KBM-7 (cell line): ENCODE results near the gene KIF4B.
"Not testable (repeated sequence)": the region's sequence is repeated elsewhere in the genome, so short reads cannot be mapped to it uniquely, and the experiment has no call there.

ENCODE experiments used
- DNase-seq: peaks from one replicate; pipeline ENCODE4 v3.0.0-alpha.2; 2015
- in situ Hi-C: fragments of 300-500 bp; cut with MboI; formaldehyde crosslinking; loops from 2 replicates; pipeline ENCODE4 v1.14.3; 2020; ENCODE audit warnings: low sequenced_read_pairs, low pct_unique_long_range_greater_than_20kb, mixed read lengths

KIF4B gene

DNA sequence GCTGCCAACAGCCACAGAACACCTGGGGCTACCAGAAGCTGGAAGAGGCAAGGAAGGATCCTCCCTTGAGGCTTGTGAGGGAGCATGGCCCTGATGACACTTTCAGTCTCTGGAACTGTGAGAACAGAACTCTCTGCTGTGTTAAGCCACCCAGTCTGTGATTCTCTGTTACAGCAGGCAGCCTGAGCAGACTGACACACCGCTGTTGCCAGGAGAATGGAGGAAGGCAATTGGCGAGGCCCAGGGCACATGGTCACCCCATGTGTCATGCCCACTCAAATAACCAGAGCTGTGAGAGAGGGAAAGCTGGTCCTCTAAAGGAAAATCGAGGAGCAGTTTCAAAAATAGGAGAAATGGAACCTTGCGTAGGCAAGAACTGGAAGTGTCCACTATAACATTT lies 12.0 kb upstream of the KIF4B start:
- no peak for DNase-seq
- in situ Hi-C loops: no loop called here

DNA sequence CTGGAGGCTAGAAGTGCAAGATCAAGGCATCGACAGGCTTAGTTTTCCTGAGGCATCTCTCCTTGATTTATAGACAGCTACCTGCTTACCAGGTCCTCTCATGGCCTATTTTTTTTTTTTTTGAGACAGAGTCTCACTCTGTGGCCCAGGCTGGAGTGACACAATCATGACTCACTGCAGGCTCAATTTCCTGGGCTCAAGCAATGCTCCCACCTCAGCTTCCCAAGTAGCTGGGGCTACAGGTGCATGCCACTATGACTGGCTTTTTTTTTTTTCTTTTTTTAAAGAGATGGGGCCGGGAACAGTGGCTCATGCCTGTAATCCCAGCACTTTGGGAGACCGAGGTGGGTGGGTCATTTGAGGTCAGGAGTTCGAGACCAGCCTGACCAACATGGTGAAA lies 10.8 kb upstream of the KIF4B start:
- DNase-seq: not testable (repeated sequence)

DNA sequence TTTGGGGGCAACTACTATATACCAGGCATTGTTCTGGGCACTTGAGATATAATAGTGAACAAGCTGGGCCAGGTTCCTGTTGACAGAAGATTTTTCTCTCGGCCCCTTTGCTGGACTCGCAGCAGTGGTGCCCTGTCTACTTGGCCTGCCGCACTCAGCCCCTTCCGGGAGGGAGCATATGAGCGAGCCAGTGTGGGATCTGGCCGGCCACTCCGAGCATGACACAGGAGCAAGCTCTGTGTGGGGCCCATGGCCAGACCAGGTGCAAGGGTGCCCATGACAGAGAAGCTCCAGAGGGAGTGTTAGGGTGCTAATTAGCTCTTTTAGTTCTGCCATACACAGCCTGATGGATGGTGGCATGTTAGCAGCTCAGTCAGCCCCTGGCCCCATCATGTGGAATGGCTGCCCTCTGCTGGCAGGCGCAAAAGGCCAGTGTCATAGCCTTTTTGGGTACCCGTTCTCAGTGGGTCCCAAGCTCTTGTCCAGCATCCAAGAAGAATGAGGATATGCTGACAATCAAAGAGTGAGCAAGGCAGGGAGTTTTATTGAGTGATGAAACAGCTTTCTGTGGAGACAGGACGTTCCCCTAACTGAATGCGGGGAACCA lies 9.3 kb upstream of the KIF4B start:
- peak; percentile 46 for DNase-seq
- in situ Hi-C loops: no loop called here

More for the DNA sequence above, 10.8 kb upstream of the KIF4B start:
- in situ Hi-C loops: not testable (repeated sequence)

DNA sequence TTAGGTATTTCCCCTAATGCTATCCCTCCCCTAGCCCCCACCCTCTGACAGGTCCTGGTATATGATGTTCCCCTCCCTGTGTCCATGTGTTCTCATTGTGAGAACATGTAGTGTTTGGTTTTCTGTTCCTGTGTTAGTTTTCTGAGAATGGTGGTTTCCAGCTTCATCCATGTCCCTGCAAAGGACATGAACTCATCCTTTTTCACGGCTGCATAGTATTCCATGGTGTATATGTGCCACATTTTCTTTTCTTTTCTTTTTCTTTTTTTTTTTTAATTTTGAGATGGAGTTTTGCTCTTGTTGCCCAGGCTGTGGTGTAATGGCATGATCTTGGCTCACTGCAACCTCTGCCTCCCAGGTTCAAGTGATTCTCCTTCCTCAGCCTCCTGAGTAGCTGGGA lies 7.3 kb upstream of the KIF4B start:
- DNase-seq, in situ Hi-C loops: not testable (repeated sequence)

DNA sequence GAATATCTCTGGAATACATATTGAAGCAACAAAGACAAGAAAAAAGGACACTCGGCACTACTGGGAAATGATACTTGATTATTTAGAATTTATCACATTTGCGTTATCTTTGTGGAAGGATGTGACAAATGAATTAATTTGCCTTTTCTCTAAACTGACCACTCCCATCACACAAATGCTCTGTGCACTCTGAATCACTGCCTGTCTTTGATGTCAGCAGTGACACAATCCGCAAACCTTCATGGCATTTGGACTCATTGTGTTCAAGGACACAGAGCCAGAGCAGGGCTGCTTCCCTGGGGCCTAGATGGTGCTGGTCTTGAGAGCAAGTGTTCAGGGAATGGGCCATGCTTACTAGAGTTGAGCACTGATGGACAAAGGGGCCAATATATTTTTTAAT lies 4.9 kb upstream of the KIF4B start:
- DNase-seq: no peak
- in situ Hi-C loops: no loop called here

DNA sequence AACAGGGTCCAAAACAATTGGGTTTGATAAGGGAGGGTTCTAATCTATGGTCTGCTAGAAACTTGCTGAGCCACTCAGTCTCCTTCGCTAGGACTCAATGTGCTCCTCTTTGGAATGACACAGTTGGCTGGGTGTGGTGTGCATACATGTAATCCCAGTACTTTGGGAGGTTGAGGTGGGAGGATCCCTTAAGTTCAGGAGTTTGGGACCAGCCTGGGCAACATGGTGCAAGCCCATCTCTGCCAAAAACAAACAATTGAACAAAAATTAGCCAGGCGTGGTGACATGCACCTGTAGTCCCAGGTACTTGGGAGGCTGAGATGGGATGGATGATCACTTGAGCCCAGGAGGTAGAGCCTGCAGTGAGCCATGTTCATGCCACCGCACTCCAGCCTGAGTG lies 2.7 kb upstream of the KIF4B start:
- DNase-seq: no peak
- in situ Hi-C loops: no loop called here

DNA sequence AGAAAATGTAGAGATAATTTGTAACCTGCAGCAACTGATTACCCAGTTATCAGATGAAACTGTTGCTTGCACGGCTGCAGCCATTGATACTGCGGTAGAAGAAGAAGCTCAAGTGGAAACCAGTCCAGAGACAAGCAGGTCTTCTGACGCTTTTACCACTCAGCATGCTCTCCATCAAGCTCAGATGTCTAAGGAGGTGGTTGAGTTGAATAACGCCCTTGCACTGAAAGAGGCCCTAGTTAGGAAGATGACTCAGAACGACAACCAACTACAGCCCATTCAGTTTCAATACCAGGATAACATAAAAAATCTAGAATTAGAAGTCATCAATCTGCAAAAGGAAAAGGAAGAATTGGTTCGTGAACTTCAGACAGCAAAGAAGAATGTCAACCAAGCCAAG lies 1.7 kb downstream of the KIF4B start:
- in situ Hi-C loops: no loop called here
- DNase-seq: no peak

DNA sequence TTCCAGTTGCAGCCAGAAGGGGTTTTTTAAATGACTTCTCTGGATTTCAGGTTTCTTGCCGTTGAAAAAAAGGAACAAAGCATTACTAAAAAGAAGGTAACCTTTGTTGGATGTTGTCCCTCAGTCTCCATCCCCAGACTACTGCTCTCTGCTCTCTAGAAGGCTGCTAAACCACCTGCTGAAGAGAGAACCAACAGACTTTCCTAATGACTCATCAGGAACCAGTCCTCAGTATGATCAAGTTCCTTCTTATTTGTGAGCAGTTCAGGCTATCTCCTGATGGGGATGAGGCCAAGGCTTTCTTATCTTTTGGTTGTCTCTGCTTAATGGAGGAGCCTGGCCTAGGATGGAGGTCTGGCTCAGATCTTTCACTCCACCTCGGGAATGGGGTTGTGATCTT lies 4.1 kb downstream of the KIF4B start:
- DNase-seq: no peak
- in situ Hi-C loops: no loop called here

DNA sequence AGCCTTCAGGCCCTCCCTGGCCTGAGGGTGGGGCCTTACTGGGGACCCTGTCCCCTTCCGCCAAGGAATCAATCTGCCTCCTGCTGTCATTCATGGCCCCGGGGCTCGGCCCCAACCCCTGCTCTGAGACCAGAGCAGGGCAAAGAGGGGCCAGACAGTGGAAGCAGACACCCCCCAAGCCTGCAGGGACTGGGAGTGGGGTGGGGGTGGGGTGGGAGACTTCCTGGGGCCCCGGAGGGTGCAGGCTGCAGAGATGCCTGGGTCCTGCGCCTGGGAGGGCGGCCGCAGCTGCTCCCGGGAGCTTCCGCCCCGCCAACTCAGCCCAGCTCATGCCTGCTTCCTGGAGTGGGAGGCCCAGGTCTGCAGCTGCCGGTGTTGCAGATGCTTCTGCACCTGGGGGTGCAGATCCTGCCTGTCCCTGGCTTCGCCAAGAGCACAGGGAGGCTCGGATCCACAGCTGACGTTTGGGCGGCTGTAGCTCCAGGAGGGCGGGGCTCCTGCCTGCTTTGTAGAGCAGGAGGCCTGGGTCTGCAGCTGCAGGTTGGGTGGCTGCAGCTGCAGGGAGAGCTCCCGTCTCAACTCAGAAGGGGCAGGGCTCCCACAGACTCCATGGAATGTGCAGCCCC lies 6.2 kb downstream of the KIF4B start:
- in situ Hi-C loops: no loop called here
- DNase-seq: no peak

DNA sequence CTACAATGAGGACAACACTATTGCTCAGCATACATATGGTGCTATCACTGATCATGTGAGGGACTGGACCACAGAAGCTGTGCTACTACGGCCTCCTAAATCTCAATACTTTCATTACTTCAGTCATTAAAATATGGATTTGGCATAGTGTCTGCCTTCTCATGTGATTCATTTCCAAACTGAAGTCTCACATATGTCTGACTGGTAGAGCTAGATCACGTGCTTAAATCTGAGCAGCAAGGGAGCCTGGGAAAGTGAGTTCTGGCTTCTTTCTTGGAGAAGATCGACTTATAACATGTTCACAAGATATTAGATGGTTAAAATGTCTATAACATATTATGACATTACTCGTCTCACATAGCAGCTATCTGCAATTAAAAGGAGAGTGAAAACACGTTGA lies 8.3 kb downstream of the KIF4B start:
- in situ Hi-C loops: no loop called here
- DNase-seq: no peak

DNA sequence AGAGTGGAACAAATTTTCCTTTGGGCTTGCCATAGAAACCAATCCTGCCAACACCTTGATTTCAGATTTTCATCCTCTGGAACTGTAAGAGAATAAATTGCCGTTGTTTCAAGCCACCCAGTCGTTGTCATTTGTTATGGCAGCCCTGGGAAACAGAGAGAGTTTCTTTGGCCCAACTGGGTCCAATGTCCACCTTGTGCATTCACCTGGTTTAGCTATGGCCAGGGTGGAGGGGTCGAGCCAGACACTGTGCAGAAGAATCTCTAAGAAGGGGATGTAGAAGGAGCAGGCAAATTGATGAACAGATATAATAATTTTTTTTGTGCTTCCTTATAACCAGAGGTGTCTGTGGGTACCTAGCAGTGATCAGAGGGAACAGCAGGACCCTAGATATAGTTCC lies 9.8 kb downstream of the KIF4B start:
- in situ Hi-C loops: no loop called here
- no peak for DNase-seq

DNA sequence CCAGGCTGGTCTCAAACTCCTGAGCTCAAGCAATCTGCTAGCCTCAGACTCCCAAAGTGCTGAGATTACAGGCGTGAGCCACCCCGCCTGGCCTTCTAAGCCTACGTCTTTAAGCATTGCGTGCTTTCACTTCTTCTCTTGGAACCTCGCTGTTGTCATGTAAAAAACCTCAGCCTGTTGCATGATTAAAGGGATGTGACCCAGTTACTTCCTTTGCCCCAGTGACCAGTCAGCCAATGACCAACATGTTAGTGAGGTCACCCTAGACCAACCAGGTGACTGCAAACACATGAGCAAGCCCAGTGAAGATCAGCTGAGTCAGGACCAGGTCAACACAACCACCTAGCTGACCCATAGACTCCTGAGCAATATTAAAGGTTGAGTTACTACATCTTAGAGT lies 10.5 kb downstream of the KIF4B start:
- in situ Hi-C loops: no loop called here
- no peak for DNase-seq

DNA sequence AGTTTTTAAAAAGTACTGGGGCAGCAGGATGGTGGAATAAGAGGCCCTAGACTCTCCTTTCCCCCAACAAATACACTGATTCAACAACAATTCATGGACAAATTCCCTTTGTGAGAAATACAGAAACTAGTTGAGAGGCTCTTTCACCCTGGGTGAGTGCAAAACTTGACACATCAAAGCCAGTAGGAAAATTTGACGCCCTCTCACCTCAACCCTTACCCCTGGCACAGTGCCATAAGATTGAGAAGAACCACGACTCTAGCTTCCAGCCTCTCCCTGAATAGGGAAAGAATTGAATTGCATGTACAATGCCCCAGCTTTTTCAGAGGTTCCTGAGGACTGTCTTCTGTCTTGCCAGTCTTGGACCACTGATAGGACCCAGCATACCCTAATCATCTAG lies 12.3 kb downstream of the KIF4B start:
- in situ Hi-C loops: no loop called here
- no peak for DNase-seq

DNA sequence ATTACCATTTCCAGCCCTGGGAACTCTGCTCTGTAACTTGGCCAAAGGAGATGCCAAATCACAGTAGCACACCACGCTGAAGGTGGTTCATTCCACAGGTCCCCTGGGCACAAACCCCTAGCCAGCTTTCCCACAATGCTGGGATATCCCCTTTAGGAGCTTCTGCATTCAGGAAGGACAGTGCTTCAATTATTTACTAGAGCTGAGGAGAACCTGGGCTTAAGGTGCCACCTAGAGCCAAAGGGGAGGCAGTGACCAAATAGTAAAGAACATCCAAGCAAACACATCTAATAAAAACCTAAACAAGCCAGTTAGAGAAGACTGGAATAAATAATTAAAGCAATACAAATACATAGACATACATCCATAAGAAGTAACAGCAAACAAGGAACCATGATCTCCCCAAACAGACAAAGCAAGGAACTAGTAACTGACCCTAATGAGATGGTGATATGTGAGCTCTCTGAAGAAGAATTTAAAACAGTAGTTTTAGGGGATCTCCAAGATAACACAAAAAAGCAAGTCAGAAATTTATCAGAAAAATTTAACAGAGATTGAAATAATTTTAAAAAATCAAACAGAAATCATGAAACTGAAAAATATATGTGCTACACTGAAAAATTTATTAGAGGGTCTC lies 14.6 kb downstream of the KIF4B start:
- DNase-seq: no peak
- in situ Hi-C loops: no loop called here

DNA sequence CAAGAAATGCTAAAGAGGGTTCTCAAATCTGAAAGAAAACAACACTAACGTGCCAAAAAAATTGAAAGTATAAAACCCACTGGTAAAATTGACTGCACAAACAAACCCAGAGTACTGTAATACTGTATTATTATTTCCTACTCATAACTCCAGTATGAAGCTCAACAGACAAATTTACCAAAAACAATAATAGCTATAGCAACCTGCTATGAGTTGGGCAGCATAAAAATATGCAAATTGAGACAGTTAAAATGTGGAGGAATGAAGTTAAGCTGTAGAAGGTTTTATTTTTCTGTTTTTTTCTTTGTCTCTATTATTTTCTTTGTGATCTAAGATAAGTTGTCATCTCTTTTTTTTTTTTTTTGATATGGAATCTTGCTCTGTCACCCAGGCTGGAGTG lies 15.7 kb downstream of the KIF4B start:
- DNase-seq: no peak
- in situ Hi-C loops: no loop called here

DNA sequence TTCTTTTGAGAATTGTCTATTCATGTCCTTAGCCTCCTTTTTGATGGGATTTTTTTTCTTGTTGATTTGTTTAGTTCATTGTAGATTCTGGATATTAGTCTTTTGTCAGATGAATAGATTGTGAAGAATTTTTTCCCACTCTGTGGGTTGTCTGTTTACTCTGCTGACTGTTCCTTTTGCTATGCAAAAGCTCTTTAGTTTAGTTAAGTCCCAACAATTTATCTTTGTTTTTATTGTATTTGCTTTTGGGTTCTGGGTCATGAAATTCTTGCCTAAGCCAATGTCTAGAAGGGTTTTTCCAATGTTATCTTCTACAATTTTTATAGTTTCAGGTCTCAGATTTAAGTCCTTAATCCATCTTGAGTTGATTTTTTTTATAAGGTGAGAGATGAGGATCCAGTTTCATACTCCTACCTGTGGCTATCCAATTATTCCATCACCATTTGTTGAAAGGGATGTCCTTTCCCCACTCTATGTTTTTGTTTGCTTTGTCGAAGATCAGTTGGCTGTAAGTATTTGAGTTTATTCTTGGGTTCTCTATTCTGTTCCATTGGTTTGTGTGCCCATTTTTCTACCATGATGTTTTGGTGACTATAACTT lies 20.7 kb downstream of the KIF4B start:
- DNase-seq, in situ Hi-C loops: not testable (repeated sequence)

DNA sequence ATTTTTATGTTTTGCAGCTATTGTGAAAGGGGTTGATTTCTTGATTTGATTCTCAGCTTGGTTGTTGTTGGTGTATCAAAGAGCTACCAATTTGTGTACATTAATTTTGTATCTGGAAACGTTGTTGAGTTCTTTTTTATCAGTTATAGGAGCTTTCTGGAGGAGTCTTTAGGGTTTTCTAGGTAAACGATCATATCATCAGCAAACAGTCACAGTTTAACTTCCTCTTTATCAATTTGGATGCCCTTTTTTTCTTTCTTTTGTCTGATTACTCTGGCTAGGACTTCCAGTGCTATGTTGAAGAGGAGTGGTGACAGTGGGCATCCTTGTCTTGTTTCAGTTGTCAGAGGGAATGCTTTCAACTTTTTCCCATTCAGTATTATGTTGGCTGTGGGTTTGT lies 21.5 kb downstream of the KIF4B start:
- in situ Hi-C loops: not testable (repeated sequence)
- DNase-seq: peak; percentile 19

DNA sequence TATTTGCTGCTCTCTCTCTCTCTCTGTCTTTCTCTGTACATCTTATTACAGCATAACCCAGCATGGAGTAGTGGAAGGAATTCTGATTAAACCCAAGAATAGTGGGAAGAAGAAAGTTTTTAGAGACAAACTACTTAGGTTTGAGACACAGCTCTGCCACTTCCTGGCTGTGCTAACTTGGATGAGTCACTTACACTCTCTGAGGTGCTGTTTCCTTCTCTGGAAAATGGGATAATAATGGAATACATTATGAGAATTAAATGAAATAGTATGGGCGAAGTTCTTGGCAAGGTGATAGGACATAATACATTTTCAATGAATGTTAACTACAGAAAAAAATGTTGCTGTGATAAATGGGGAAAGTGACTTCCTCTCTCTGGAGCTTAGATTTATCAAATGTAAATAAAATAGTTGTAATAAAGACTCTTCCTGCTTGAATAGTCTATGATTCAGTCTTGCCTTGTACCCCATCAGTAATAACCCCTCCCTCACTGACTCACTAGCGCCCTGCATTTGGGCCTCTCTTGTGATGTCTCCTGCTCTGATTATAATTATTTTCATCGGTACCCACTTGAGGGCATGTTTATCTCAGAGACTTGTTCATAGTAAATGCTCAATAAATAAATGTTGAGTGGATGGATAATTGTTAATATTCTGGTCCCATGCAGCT lies 27.6 kb downstream of the KIF4B start:
- in situ Hi-C loops: no loop called here

DNA sequence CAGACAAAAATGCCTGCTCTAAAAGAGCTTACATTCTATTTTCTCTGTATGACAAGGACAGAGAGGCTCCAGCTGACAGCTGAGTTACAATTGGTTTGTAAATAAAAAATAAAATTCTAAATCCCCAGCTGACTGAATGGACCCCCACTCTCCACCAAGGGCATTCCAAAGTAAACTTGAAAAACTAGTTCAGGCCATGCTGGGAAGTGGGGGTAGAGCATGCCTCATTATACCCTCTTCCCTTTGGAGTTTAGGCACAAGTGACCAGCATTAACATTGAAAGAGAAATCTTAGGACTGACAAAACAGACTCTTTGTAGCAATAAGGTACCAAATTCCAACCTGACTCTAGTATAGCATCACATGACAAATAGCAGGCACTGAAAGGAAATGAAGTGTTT lies 31.0 kb downstream of the KIF4B start:
- DNase-seq: no peak
- in situ Hi-C loops: no loop called here

More for the DNA sequence above, 27.6 kb downstream of the KIF4B start:
- DNase-seq: no peak

DNA sequence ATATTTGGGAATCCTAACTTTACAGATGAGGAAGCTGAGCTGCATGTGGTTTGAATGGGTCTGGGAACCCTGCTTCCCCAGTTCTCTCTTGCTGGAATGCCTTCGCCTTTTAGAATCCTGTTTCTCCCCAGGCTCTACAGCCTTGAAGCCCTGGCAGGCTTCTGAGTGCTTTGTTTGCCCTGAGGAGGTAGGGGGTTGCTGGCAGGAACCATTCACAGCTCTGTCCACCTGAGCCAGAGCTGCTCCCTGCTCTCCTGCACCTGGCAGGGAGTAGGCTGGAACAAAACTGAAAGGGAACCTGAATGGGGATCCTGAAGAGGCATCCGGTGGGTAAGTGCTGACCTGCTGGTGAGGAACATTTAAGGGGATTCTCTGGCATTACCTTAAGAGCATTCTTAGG lies 33.0 kb downstream of the KIF4B start:
- no peak for DNase-seq
- in situ Hi-C loops: no loop called here
